ENCODE measurements around the gene MTAP. TPM values are rescaled to one million over a fixed set of nuclear protein-coding genes. Genes with fewer than 3 reads are reported as not detected.
A peak's percentile ranks its signal among the peaks of the same experiment; 100 is the strongest.

MTAP gene
- total RNA-seq, 1 donor from 2014 or later, result 35.2 TPM

GRCh38 chr9:21817176-21817575 is 14.7 kb downstream of the MTAP start:
- Histone ChIP-seq H3K4me1 (peaks cover 19% of the 10 kb centered on the region), H3K36me3 (peaks cover 44% of the 10 kb centered on the region), H3K27me3 (ENCODE audit: low read depth) (no peaks in the 10 kb centered on the region), H3K9me3 (no peaks in the 10 kb centered on the region), H3K27ac (no peak overlapping the region), H3K4me3 (no peak overlapping the region)
- no peak for TF ChIP-seq CTCF (IDR thresholded peaks at IDR 0.05)
- ATAC-seq (peak in 1 of 2 donors; percentile 50), DNase-seq (no peak)
- intact Hi-C loops (cut with DNase I), result loop anchor here (10.0 kb wide), 1 partner anchor 418 kb away; no protein-coding TSS in a partner anchor

- TF ChIP-seq CTCF (IDR thresholded peaks at IDR 0.05), result no peak
- no peaks in the 10 kb centered on the region for H3K9me3 ChIP-seq
- DNase-seq (no peak), ATAC-seq (no peak)
- no peak overlapping the region for H3K4me3 ChIP-seq
- peaks cover 56% of the 10 kb centered on the region for H3K36me3 ChIP-seq
- intact Hi-C loops (cut with DNase I), result no loop called here
- no peaks in the 10 kb centered on the region for H3K27me3 ChIP-seq (ENCODE audit: low read depth)
- no peaks in the 10 kb centered on the region for H3K4me1 ChIP-seq
- H3K27ac ChIP-seq, result no peak overlapping the region
Observed at GRCh38 chr9:21825637-21826036, 23.2 kb downstream of the MTAP start.

GRCh38 chr9:21828853-21829410 is 26.5 kb downstream of the MTAP start:
- DNase-seq, result no peak
- no peaks in the 10 kb centered on the region for H3K9me3 ChIP-seq
- TF ChIP-seq CTCF (IDR thresholded peaks at IDR 0.05), result no peak
- intact Hi-C loops (cut with DNase I), result no loop called here
- H3K27me3 ChIP-seq (ENCODE audit: low read depth), result no peaks in the 10 kb centered on the region
- peaks cover 68% of the 10 kb centered on the region for H3K36me3 ChIP-seq
- no peak overlapping the region for H3K27ac ChIP-seq
- H3K4me1 ChIP-seq, result peaks cover 10% of the 10 kb centered on the region
- H3K4me3 ChIP-seq, result no peak overlapping the region
- ATAC-seq, result no peak

- Histone ChIP-seq H3K4me3 (no peak overlapping the region), H3K36me3 (peaks cover 67% of the 10 kb centered on the region)
- intact Hi-C loops (cut with DNase I), result no loop called here
Observed at GRCh38 chr9:21830589-21830988, 28.2 kb downstream of the MTAP start.

GRCh38 chr9:21831841-21832509 is 29.5 kb downstream of the MTAP start:
- peak; percentile 85 to 96 for ATAC-seq
- H3K4me1 ChIP-seq, result peaks cover 10% of the 10 kb centered on the region
- H3K36me3 ChIP-seq, result peaks cover 53% of the 10 kb centered on the region
- intact Hi-C loops (cut with DNase I), result no loop called here
- TF ChIP-seq CTCF (IDR thresholded peaks at IDR 0.05), result no peak
- H3K4me3 ChIP-seq, result no peak overlapping the region
- H3K27me3 ChIP-seq (ENCODE audit: low read depth), result no peaks in the 10 kb centered on the region
- no peaks in the 10 kb centered on the region for H3K9me3 ChIP-seq
- DNase-seq, result no peak
- H3K27ac ChIP-seq, result peak overlapping the region; percentile 37

More at GRCh38 chr9:21830589-21830988, 28.2 kb downstream of the MTAP start:
- Histone ChIP-seq H3K4me1 (peaks cover 10% of the 10 kb centered on the region), H3K27ac (no peak overlapping the region), H3K9me3 (no peaks in the 10 kb centered on the region), H3K27me3 (ENCODE audit: low read depth) (no peaks in the 10 kb centered on the region)
- DNase-seq, result no peak
- no peak for ATAC-seq
- TF ChIP-seq CTCF (IDR thresholded peaks at IDR 0.05), result no peak

Measured in lower lobe of right lung (tissue), 2 donors.